Neural progenitor cell (in vitro differentiated cells): ENCODE measurements around the gene PLOD3. TPM values are rescaled to one million over a fixed set of nuclear protein-coding genes. Genes with fewer than 3 reads are reported as not detected.

ENCODE experiments used
- DNase-seq: peaks from one replicate; pipeline ENCODE4 v3.0.0-alpha.2; 2016; ENCODE audit warnings: low spot score
- H2AFZ ChIP-seq: fragments of 200-600 bp; sonication (generic); replicated peaks from 2 replicates; pipeline ENCODE4 v1.6.1; 2016; ENCODE audit warnings: antibody characterized with exemption
- H3F3A ChIP-seq: fragments of 200-600 bp; sonication (generic); 2 replicates; pipeline ENCODE4 v1.6.1; 2016; ENCODE audit warnings: antibody characterized with exemption, low read depth
- H3K27ac ChIP-seq: fragments of 200-600 bp; sonication (generic); 2 replicates; pipeline ENCODE4 v1.5.1; 2016; ENCODE audit warnings: mild to moderate bottlenecking
- H3K27me3 ChIP-seq: fragments of 200-600 bp; sonication (generic); 2 replicates; pipeline ENCODE4 v1.6.1; 2016; ENCODE audit warnings: mild to moderate bottlenecking, moderate library complexity
- H3K36me3 ChIP-seq: fragments of 200-600 bp; sonication (generic); 2 replicates; pipeline ENCODE4 v1.5.1; 2016
- H3K4me1 ChIP-seq: fragments of 200-600 bp; sonication (generic); 2 replicates; pipeline ENCODE4 v1.6.1; 2016; ENCODE audit warnings: mixed run types
- H3K4me2 ChIP-seq: fragments of 200-600 bp; sonication (generic); 2 replicates; pipeline ENCODE4 v1.6.1; 2016
- H3K4me3 ChIP-seq: fragments of 200-600 bp; sonication (generic); 2 replicates; pipeline ENCODE4 v1.5.1; 2016
- H3K79me2 ChIP-seq: fragments of 200-600 bp; sonication (generic); 2 replicates; pipeline ENCODE4 v1.6.1; 2016; ENCODE audit warnings: low read depth
- H3K9ac ChIP-seq: fragments of 200-600 bp; sonication (generic); 2 replicates; pipeline ENCODE4 v1.6.1; 2016
- H3K9me3 ChIP-seq: fragments of 200-600 bp; sonication (generic); 2 replicates; pipeline ENCODE4 v1.5.1; 2016; ENCODE audit warnings: low read depth
- H4K20me1 ChIP-seq: fragments of 200-600 bp; sonication (generic); 2 replicates; pipeline ENCODE4 v1.6.1; 2016; ENCODE audit warnings: low read depth
- H3K27ac Mint-ChIP-seq: 3 replicates; pipeline ENCODE4 v1.8.0; 2021; ENCODE audit warnings: mixed read lengths
- H3K27me3 Mint-ChIP-seq: 2 replicates; pipeline ENCODE4 v1.8.0; 2022; ENCODE audit warnings: low read depth, mild to moderate bottlenecking, inconsistent platforms, moderate library complexity, mixed read lengths; ENCODE audit not compliant: insufficient read depth
- H3K36me3 Mint-ChIP-seq: 3 replicates; pipeline ENCODE4 v1.8.0; 2021; ENCODE audit warnings: mixed read lengths
- H3K4me1 Mint-ChIP-seq: 3 replicates; pipeline ENCODE4 v1.8.0; 2021; ENCODE audit warnings: mixed read lengths
- H3K4me3 Mint-ChIP-seq: 3 replicates; pipeline ENCODE4 v1.8.0; 2021; ENCODE audit warnings: mild to moderate bottlenecking, moderate library complexity, mixed read lengths
- H3K9me3 Mint-ChIP-seq: 3 replicates; pipeline ENCODE4 v1.8.0; 2020; ENCODE audit warnings: mixed read lengths
- EZH2 ChIP-seq: fragments of 200-600 bp; sonication (generic); IDR thresholded peaks from 2 replicates; pipeline ENCODE4 v1.6.1; 2017; ENCODE audit warnings: antibody characterized with exemption, mild to moderate bottlenecking, moderate library complexity
- EZH2phosphoT487 ChIP-seq: fragments of 200-600 bp; sonication (generic); IDR thresholded peaks from 2 replicates; pipeline ENCODE4 v1.6.1; 2017; ENCODE audit warnings: antibody characterized with exemption
- microRNA-seq: library from miRNA; unstranded; fragments of <30 nt; microRNA quantifications from one replicate; pipeline ENCODE4, GENCODE V29; 2016
- small RNA-seq: library from RNA; depleted of rRNA; stranded (forward); fragments of <200 nt; gene quantifications from one replicate; pipeline ENCODE3, GENCODE V24; 2015
- total RNA-seq: library from RNA; depleted of rRNA; stranded (reverse); fragments of >200 nt; gene quantifications from 2 replicates; pipeline ENCODE4 v1.2.3, GENCODE V29; 2015; ENCODE audit warnings: low replicate concordance
- TF ChIP-seq, protein P1 (sequence below): fragments of 200-600 bp; sonication (generic); IDR thresholded peaks from 2 replicates; pipeline ENCODE4 v1.5.1; 2017; ENCODE audit warnings: antibody characterized with exemption, mild to moderate bottlenecking

PLOD3 gene
- total RNA-seq, 1 donor from 2014 or later = 9.4 TPM

DNA sequence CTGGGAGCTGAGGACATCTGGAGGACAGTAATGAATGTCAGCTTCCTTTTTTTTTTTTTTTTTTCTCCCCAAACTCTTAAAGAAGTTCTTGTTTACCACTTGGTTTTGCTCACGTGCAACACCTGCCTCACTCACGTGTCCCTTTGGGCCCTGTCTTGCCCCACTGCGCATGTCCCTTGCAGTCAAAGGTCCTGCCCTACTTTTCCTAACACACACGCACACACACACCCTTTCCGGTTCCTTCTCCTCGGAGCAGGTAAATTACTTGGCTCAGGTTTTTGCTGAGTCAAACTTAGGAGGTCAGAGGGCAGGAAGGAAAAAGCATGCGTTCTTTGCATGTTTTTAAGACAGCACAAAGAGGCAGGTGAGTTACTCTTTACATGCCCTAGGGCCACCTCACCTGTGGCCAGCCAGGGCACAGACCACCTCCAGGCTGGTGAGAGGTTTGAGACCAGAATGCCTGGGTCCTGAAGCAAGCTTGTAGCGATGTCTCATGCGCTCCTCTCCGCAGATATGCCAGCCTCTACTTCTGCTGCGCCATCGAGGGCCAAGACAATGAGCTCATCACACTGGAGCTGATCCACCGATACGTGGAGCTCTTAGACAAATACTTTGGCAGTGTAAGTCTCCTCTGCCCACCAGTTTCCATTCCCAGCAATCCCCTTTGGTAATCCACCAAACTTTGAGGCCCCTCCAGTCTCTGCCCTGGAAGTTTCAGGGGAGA is 60.4 kb downstream of the PLOD3 start:
- Histone ChIP-seq H3F3A (peaks cover 29% of the 10 kb centered on the region), H3K79me2 (peaks cover 8% of the 10 kb centered on the region), H3K4me1 (peaks cover 8% of the 10 kb centered on the region), H3K4me2 (no peak overlapping the region), H3K36me3 (no peaks in the 10 kb centered on the region), H2AFZ (no peak overlapping the region), H3K9ac (no peak overlapping the region), H3K9me3 (no peaks in the 10 kb centered on the region), H4K20me1 (peaks cover 11% of the 10 kb centered on the region), H3K27ac (no peak overlapping the region), H3K4me3 (no peak overlapping the region), H3K27me3 (peaks cover 14% of the 10 kb centered on the region)
- no peak for DNase-seq
- Mint-ChIP-seq H3K36me3 (peaks cover 15% of the 10 kb centered on the region), H3K4me3 (peak overlapping the region; percentile 43), H3K27ac (no peak overlapping the region), H3K27me3 (peaks cover 14% of the 10 kb centered on the region), H3K4me1 (peaks cover 32% of the 10 kb centered on the region), H3K9me3 (peaks cover 3% of the 10 kb centered on the region)
- no peak for TF ChIP-seq EZH2
- TF ChIP-seq, protein P1, sequence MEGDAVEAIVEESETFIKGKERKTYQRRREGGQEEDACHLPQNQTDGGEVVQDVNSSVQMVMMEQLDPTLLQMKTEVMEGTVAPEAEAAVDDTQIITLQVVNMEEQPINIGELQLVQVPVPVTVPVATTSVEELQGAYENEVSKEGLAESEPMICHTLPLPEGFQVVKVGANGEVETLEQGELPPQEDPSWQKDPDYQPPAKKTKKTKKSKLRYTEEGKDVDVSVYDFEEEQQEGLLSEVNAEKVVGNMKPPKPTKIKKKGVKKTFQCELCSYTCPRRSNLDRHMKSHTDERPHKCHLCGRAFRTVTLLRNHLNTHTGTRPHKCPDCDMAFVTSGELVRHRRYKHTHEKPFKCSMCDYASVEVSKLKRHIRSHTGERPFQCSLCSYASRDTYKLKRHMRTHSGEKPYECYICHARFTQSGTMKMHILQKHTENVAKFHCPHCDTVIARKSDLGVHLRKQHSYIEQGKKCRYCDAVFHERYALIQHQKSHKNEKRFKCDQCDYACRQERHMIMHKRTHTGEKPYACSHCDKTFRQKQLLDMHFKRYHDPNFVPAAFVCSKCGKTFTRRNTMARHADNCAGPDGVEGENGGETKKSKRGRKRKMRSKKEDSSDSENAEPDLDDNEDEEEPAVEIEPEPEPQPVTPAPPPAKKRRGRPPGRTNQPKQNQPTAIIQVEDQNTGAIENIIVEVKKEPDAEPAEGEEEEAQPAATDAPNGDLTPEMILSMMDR = no peak
- TF ChIP-seq EZH2phosphoT487 = no peak

DNA sequence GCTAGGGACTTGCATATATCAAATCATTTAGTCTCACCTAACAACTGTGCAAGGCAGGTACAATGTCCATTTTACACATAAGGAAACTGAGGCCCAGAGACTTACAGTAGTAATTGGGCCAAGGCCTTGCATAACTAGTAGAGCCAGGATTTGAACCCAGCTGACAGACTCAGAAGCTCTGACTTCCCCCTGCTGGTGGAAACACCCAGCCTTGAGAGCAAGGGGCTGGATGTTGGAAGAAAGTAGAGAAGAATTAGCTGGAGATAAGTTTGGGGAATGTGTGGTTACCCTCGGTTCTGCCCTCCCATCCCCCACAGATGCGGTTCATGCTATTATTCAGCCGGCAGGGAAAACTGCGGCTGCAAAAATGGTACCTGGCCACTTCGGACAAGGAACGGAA is 61.1 kb downstream of the PLOD3 start:
- no peak for DNase-seq
- Histone ChIP-seq H2AFZ (no peak overlapping the region), H3K27ac (no peak overlapping the region), H3K4me1 (peaks cover 7% of the 10 kb centered on the region), H3K79me2 (peaks cover 8% of the 10 kb centered on the region), H3K27me3 (peaks cover 6% of the 10 kb centered on the region), H3K4me3 (no peak overlapping the region), H3K9me3 (no peaks in the 10 kb centered on the region), H3F3A (peaks cover 23% of the 10 kb centered on the region), H3K4me2 (no peak overlapping the region), H3K36me3 (no peaks in the 10 kb centered on the region), H3K9ac (no peak overlapping the region), H4K20me1 (peaks cover 6% of the 10 kb centered on the region)
- Mint-ChIP-seq H3K4me3 (peak overlapping the region; percentile 29), H3K27me3 (peaks cover 11% of the 10 kb centered on the region), H3K36me3 (peaks cover 15% of the 10 kb centered on the region), H3K4me1 (peaks cover 32% of the 10 kb centered on the region), H3K27ac (no peak overlapping the region), H3K9me3 (peaks cover 3% of the 10 kb centered on the region)
- no peak for TF ChIP-seq EZH2
- TF ChIP-seq EZH2phosphoT487 = no peak
- TF ChIP-seq, protein P1 = no peak

Small RNA genes lying within 50 kb of the gene (microRNA-seq; reads per million reads assigned to microRNA genes)
- gene MIR4653 = not detected

Small RNA genes lying within 50 kb of the gene (small RNA-seq; reads per million reads assigned to genes)
- gene MIR4653 = not detected

Other genes with a start within 250 kb of the PLOD3 start
- gene MUC12, start 248.0 kb downstream of the PLOD3 start, total RNA-seq = 4.2 TPM in 1 of 2 replicates, not detected in the other
- gene MUC17, start 197.5 kb downstream of the PLOD3 start, total RNA-seq = under 0.01 TPM in 1 of 2 replicates, not detected in the other
- 1.4 and 2.3 TPM in 2 replicates for gene TRIM56, start 132.1 kb downstream of the PLOD3 start, total RNA-seq
- gene SERPINE1, start 90.5 kb downstream of the PLOD3 start, total RNA-seq = 0.03 TPM in 1 of 2 replicates, not detected in the other
- gene AP1S1, start 63.1 kb downstream of the PLOD3 start, total RNA-seq = 74.4 and 94.2 TPM in 2 replicates
- gene VGF, start 52.0 kb downstream of the PLOD3 start, total RNA-seq = 0.65 and 1.6 TPM in 2 replicates
- gene NAT16, start 37.3 kb downstream of the PLOD3 start, total RNA-seq = 0.28 TPM in 1 of 2 replicates, not detected in the other
- gene MOGAT3, start 16.5 kb downstream of the PLOD3 start, total RNA-seq = not detected in 2 replicates
- gene ZNHIT1, start 584 bp upstream of the PLOD3 start, total RNA-seq = 39.1 and 52.9 TPM in 2 replicates
- 1.2 and 4.6 TPM in 2 replicates for gene CLDN15, start 20.2 kb upstream of the PLOD3 start, total RNA-seq
- gene FIS1, start 27.5 kb upstream of the PLOD3 start, total RNA-seq = 92.2 and 120 TPM in 2 replicates
- 25.5 and 30.1 TPM in 2 replicates for gene IFT22, start 104.2 kb upstream of the PLOD3 start, total RNA-seq
- gene COL26A1, start 145.3 kb upstream of the PLOD3 start, total RNA-seq = 26.7 and 80.0 TPM in 2 replicates